ENCODE results near the gene PTPN22. TPM values are rescaled to one million over a fixed set of nuclear protein-coding genes. Genes with fewer than 3 reads are reported as not detected.

Gene PTPN22
- total and polyA plus RNA-seq, 9 of the 15 experiments (the other 6 are each of a cell fraction or from before 2014, with no cell fraction given), result 0.45 to 4.6 (median 1.1) TPM

DNA sequence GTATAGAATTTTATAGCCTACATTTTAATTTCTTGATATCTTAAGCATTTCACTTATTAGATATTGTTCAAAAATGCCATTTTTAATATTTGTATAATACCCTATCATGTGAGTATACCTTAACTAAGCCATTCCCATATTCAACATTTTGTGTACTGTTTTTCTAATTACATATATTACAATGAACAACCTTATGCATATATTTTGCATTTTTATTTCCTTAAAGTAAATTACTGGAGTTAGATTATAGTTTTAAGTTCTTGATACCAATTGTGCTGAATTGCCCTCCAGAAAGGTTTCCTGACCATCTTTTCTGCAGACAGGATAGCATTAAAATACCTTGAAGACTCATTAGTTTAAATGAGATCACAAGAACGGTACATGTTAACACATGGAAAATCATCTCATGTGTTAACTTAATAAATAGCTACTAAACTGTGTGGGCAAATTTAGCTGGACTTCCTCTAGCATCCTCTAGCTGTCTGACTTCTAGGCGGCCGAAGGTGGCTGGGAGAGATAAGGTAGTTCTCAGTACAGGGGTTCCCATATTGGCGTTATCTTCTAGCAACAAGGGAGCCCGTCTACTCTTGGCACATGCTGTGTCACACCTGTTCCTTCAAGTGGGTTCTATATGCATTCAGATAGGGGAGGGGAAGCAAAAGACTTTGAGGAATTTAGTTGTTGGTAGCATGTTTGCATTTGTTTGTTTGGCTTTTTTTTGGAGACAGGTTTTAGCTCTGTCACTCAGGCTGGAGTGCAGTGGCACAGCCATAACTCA, 42.6 kb upstream of the PTPN22 start:
- 1% methylated on average over 5 of the region's 5 CpGs for WGBS (ENCODE audit: insufficient coverage, low coverage, missing lambda C conversion rate)
- in situ Hi-C loops (cut with MboI), result no loop called here
- ChIA-PET POLR2A (interaction anchor here (0.7 to 4.4 kb wide), 11 partner anchors 8 to 961 kb away, joined by 3 to 33 read pairs (median 3); partner anchors contain the start of genes AP4B1, DCLRE1B and HIPK1), CTCF (ENCODE audit: low intra/inter-chr PET ratio) (no interaction called here)
- no peak overlapping the region for H2AFZ ChIP-seq (ENCODE audit: low read depth, low read length)
- intact Hi-C loops (cut with micrococcal nuclease), result loop anchor here (2.0 kb wide), 1 partner anchor 15 kb away; the partner anchor contains the start of gene HIPK1
- no peaks in the 10 kb centered on the region for H3K27me3 ChIP-seq (ENCODE audit: control insufficient read depth in 2 of 2, insufficient read depth in 2 of 2, low read length in 2 of 2)
- H3K79me2 ChIP-seq (ENCODE audit: control insufficient read depth, insufficient read depth, low read length), result peaks cover 27% of the 10 kb centered on the region
- H4K20me1 ChIP-seq (replicated peaks; ENCODE audit: control insufficient read depth, insufficient read depth, low read length), result no peaks in the 10 kb centered on the region
- no peak overlapping the region for H3K4me3 ChIP-seq
- peaks cover 44% of the 10 kb centered on the region for H3K36me3 ChIP-seq (ENCODE audit: control insufficient read depth, insufficient read depth, low read length)
- peak; percentile 96 to 98 (median 97) for DNase-seq (ENCODE audit: extremely low read depth in 1 of 4, low spot score in 3 of 4)
- no peaks in the 10 kb centered on the region for H3K9me3 ChIP-seq (replicated peaks; ENCODE audit: control insufficient read depth, insufficient read depth, low read depth, low read length)
- no TSS peak for BruUV-seq (replicated peaks)
- peak; percentile 99 for FAIRE-seq
- ATAC-seq, result peak; percentile 90
- peak overlapping the region; percentile 7; the same call in 2 of the 3 replicates for H3K27ac ChIP-seq (ENCODE audit: extremely low read depth, low read depth, low read length)
- H3K9me1 ChIP-seq (ENCODE audit: control insufficient read depth, insufficient read depth, low read length), result peaks cover 3% of the 10 kb centered on the region
- peaks cover 25 to 52% of the 10 kb centered on the region in 2 experiments; a peak in 4 of 5 replicates for H3K4me1 ChIP-seq (replicated peaks in 1 of 2; ENCODE audit: control insufficient read depth in 2 of 2, insufficient read depth in 2 of 2, low read length in 2 of 2)
- H3K9ac ChIP-seq (ENCODE audit: insufficient read depth in 1 of 2, low read depth in 2 of 2, low read length in 2 of 2), result peak overlapping the region in 1 of 2 experiments; percentile 8; a peak in 1 of 4 replicates
- H3K4me2 ChIP-seq (ENCODE audit: insufficient read depth, low read length), result peak overlapping the region; percentile 13
- TF ChIP-seq PRMT5 (CRISPR knock-in tag; IDR thresholded peaks at IDR 0.05) (no peak), DMBX1 (CRISPR knock-in tag; IDR thresholded peaks at IDR 0.05; ENCODE audit: borderline replicate concordance) (peak; percentile 95), SRSF7 (optimal IDR thresholded peaks at IDR 0.05; ENCODE audit: low read depth, low read length) (no peak), KDM2B (CRISPR knock-in tag; IDR thresholded peaks at IDR 0.05) (no peak), MAFG (tag; conservative IDR thresholded peaks at IDR 0.05) (peak; percentile 76), TEAD4 (IDR thresholded peaks at IDR 0.05; ENCODE audit: low read length) (peak; percentile 100), TEAD4 (CRISPR knock-in tag; IDR thresholded peaks at IDR 0.05; ENCODE audit: borderline replicate concordance) (no peak)
- TF ChIP-seq, protein P1, sequence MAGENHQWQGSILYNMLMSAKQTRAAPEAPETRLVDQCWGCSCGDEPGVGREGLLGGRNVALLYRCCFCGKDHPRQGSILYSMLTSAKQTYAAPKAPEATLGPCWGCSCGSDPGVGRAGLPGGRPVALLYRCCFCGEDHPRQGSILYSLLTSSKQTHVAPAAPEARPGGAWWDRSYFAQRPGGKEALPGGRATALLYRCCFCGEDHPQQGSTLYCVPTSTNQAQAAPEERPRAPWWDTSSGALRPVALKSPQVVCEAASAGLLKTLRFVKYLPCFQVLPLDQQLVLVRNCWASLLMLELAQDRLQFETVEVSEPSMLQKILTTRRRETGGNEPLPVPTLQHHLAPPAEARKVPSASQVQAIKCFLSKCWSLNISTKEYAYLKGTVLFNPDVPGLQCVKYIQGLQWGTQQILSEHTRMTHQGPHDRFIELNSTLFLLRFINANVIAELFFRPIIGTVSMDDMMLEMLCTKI (IDR thresholded peaks at IDR 0.05; ENCODE audit: partially characterized antibody), result no peak
- TF ChIP-seq, protein P2, sequence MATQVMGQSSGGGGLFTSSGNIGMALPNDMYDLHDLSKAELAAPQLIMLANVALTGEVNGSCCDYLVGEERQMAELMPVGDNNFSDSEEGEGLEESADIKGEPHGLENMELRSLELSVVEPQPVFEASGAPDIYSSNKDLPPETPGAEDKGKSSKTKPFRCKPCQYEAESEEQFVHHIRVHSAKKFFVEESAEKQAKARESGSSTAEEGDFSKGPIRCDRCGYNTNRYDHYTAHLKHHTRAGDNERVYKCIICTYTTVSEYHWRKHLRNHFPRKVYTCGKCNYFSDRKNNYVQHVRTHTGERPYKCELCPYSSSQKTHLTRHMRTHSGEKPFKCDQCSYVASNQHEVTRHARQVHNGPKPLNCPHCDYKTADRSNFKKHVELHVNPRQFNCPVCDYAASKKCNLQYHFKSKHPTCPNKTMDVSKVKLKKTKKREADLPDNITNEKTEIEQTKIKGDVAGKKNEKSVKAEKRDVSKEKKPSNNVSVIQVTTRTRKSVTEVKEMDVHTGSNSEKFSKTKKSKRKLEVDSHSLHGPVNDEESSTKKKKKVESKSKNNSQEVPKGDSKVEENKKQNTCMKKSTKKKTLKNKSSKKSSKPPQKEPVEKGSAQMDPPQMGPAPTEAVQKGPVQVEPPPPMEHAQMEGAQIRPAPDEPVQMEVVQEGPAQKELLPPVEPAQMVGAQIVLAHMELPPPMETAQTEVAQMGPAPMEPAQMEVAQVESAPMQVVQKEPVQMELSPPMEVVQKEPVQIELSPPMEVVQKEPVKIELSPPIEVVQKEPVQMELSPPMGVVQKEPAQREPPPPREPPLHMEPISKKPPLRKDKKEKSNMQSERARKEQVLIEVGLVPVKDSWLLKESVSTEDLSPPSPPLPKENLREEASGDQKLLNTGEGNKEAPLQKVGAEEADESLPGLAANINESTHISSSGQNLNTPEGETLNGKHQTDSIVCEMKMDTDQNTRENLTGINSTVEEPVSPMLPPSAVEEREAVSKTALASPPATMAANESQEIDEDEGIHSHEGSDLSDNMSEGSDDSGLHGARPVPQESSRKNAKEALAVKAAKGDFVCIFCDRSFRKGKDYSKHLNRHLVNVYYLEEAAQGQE (IDR thresholded peaks at IDR 0.05; ENCODE audit: borderline replicate concordance), result peak; percentile 32; the same call in 1 of the 2 replicates
- TF ChIP-seq, protein P2 (CRISPR knock-in tag; IDR thresholded peaks at IDR 0.05; ENCODE audit: low read depth), result no peak

Data from K562 (cell line).